GM18868 (cell line): Measurements from ENCODE around the gene RAD9A.
"Not testable (repeated sequence)": the region's sequence is repeated elsewhere in the genome, so short reads cannot be mapped to it uniquely, and the experiment has no call there.

Experiments used
- ATAC-seq: cut with Tn5 transposase; IDR thresholded peaks from one replicate; pipeline ENCODE4 v1.9.1; 2021; ENCODE audit warnings: mild to moderate bottlenecking, moderate library complexity; ENCODE audit not compliant: unreplicated experiment

The RAD9A gene

DNA sequence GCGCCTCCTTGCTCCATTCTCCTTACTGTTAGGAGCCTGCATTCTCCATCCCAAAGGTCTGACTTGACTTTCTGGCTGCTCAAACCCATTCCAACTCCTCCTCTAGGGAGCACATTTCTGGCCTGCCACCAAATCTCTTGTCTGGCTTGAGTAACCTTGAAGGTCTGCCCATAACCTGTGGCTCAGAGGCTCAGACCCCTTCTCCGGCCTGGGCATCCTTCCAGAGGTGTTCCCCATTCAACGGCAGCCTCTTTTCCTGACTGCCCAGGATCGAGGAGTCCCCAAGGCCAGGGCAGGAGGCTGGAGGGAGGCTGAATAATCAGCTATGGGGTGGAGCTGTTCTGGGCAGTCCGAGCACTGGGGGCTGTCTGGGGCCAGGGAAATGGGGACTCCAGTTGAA, 2.2 kb downstream of the RAD9A start:
- ATAC-seq = no peak

DNA sequence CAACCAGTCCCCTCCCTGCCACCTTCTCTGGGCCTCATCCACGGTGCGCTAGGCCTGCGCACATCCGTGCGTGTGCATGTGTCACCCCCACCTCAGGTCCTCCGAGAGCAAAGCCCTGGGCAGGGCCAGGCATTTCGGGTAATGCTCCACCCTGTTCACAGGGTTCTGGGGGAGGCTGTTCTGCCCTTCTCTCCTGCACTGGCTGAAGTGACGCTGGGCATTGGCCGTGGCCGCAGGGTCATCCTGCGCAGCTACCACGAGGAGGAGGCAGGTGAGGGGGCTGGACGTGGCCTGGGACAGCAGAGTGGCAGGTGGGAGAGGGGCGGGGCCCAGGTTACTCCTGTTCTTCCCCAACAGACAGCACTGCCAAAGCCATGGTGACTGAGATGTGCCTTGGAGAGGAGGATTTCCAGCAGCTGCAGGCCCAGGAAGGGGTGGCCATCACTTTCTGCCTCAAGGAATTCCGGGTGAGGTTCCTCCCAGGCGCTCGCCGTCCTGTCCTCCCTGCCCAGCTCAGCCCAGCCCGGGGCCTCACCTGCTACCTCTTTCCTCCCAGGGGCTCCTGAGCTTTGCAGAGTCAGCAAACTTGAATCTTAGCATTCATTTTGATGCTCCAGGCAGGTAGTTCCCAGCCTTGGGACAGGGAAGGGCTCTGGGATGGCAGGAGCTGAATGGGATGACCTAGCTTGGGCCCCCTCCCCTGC, 3.9 kb downstream of the RAD9A start:
- ATAC-seq = no peak

DNA sequence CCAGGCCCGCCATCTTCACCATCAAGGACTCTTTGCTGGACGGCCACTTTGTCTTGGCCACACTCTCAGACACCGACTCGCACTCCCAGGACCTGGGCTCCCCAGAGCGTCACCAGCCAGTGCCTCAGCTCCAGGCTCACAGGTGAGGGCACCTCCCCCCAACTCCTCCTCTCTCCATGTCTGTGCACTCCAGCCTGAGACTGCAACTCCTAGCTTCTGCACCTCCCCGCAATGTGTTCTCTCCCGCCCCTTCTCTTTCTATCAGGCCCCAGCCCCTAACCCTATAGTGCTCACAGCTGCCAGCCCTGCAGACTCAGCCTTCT, 4.4 kb downstream of the RAD9A start:
- ATAC-seq = no peak

DNA sequence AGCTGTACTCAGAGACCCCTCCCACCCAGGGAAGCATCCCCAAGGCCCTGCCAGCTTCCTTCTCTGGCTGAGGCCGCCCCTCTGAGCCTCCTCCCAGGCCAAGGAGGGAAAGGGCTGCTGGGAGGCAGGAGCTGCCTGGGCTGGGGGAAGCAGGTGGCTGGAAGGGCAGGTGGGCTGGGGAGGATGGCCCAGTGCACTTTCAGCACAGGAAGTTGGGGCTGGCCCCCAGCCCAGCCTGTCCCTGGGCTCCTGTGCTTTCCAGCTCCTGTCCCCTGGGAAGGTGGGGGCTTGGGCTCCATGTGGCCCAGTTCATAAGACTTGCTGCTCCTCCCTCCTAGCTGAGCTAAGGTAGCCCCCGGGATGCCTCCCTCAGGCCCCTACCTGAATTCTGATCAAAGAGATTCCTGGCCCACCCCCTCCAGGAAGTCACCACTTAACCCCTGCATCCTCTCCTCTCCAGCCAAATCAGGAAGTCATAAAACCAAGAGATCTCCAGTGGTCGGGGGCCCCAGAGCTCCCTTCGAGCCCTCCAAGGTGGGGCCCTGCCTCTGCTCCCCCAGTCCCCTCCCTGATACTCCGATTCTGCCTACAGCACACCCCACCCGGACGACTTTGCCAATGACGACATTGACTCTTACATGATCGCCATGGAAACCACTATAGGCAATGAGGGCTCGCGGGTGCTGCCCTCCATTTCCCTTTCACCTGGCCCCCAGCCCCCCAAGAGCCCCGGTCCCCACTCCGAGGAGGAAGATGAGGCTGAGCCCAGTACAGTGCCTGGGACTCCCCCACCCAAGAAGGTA, 5.0 kb downstream of the RAD9A start:
- ATAC-seq = no peak

DNA sequence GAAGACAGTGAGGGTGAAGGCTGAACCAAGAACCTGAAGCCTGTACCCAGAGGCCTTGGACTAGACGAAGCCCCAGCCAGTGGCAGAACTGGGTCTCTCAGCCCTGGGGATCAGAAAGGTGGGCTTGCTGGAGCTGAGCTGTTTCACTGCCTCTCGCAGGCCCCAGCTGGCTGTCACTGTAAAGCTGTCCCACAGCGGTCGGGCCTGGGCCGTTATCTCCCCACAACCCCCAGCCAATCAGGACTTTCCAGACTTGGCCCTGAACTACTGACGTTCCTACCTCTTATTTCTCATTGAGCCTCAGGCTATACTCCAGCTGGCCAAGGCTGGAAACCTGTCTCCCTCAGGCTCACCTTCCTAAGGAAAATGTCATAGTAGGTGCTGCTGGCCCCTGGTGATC, 5.8 kb downstream of the RAD9A start:
- ATAC-seq = no peak

DNA sequence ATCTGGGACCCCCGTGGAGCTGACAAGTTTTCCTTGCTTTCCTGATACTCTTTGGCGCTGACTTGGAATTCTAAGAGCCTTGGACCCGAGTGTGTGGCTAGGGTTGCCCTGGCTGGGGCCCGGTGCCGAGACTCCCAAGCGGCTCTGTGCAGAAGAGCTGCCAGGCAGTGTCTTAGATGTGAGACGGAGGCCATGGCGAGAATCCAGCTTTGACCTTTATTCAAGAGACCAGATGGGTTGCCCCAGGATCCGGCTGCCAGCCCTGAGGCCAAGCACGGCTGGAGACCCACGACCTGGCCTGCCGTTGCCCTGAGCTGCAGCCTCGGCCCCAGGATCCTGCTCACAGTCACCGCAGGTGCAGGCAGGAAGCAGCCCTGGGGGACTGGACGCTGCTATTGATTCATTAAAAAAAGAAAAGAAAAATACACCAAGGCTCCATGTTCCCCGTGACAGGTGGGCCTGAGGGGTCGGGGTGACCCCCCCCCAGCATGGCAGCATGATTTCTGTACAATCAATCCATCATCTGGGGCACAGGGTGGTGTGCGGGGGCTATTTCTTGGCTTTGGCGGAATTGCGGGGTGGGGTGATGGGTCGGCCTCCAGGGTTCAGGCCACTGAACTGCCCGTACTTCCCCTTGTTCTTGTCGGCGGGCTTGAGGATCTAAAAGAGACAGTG, 6.3 kb downstream of the RAD9A start:
- no peak for ATAC-seq

DNA sequence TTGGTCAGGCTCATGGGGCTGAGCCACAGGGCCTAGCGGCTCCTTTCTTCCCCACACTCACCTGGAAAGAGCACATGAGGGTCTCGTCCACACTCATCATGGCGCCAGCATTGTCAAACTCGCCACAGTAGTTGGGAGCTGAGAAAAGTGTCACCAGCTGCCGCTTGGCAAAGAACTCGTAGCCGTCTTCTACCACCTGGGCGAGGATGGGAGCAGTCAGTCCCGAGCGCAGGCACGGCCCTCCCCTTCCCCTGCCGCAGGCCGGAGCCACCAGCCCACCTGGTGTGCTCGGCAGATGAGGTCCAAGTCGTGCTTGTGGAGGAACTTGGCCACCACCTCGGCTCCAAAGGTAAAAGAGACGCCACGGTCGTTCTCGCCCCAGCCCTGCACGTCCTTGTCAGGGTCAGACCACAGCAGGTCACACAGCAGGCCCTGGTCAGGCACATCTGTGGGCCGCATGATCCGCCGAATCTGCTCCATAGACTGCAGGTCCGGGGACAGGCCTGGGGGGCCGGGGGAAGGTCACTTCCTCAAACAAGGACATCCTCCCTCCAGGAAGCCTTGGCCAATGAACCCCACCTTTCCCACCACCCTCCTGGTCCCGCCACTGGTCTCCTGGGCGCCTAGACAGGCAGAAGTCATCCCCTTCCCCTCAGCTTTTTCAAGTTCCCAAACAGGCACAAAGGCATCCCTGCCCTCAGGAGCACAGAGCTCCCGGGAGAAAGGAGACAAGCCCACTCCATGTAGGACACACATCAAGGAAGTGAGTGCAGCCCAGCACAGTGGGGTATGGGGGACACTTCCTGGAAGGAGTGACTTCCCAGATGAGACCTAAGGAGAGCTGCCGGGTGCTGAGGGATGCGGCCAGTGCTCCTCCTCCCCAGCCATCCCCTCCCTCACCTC, 7.1 kb downstream of the RAD9A start:
- no peak for ATAC-seq

DNA sequence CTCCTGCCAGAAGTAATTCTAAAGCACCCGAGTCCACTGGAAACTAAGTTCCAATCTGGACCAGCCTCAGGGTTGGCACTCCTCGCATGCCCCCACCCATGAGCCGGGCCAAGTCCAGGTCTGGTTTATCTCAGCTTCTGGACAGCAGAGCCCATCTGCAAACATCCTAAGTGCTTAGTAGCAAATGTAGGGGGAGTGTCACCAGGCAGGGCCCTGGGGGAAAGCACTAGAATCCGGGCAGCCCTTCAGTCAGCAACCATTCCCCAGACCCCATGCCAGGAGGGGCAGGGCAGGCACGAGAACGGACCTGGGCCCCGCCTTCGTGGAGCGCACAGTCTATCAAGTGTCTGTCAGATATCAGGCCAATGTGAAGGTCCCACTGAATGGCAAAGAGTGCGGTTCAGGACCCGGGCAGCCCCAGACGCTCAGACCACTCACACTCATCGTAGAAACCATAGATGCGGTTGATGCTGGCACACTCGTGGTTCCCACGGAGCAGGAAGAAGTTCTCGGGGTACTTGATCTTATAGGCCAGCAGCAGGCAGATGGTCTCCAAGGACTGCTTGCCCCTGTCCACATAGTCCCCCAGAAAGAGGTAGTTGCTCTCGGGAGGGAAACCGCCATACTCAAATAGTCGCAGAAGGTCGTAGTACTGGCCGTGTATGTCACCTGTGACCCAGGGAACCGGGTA, 8.6 kb downstream of the RAD9A start:
- no peak for ATAC-seq

DNA sequence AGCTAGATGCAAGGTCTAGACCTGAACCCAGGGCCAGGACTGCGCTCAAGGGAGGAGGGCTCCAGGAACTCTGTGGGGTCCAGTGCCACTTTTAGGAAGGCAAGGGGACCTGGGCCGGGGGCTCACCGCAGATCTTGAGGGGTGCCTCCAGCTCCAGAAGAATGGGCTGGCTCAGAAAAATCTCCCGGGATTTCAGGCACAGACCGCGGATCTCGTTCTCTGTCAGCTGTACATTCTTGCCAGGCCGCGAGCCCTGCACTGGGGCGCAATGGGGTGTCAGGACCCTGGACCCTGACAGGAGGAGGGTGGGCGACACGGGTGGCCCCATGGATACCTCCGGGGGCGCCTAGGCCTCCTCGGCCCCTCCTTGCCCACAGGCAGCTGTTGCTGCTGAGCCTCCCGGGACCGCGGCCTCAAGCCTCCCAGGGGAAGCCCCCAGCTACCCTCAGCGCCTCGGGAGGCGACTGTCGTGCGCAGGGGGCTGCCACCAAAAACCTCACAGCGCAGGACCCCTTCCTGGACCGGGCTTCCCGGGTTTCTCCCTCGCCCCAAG, 9.2 kb downstream of the RAD9A start:
- no peak for ATAC-seq

DNA sequence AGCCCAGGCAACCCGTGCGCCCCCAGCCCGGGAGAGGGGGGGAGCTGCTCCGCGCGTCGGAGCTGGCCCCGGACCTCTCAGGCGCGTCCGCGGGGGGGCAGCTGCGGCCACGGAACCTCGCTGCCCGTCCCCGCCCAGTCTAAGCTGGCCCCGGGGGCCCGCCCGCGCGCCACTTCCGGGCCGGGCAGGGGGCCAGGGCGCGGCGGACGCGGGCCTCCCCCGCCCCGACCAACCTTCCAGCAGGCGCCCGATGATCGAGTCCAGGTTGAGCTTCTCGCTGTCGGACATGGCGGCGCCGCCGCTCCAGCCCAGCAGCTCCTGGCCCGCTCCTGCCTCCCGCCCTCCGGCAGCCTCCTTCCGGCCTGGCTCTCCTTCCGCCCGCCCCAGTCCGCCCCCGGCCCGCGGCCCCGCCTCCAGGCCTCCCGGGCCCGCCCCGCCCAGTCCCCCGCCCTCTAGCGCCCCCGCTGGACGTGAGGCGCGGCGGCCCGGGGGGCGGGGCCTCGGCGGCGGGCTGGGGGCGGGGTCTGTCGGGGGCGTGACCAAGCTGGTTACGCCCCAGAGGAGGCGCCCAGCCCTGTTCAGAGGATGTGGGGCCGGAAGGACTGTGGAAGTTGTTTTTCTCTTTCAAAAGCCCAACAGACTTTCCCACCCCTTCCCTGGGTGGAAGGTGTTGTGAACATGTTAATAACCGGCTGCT, 9.9 kb downstream of the RAD9A start, which contains the start of gene PPP1CA:
Gene PPP1CA, minus strand, starts transcription at position 364 of the 697 bp plus-strand sequence. Its CDS starts 76 bp downstream, at position 288.
- peak; percentile 58 for ATAC-seq

DNA sequence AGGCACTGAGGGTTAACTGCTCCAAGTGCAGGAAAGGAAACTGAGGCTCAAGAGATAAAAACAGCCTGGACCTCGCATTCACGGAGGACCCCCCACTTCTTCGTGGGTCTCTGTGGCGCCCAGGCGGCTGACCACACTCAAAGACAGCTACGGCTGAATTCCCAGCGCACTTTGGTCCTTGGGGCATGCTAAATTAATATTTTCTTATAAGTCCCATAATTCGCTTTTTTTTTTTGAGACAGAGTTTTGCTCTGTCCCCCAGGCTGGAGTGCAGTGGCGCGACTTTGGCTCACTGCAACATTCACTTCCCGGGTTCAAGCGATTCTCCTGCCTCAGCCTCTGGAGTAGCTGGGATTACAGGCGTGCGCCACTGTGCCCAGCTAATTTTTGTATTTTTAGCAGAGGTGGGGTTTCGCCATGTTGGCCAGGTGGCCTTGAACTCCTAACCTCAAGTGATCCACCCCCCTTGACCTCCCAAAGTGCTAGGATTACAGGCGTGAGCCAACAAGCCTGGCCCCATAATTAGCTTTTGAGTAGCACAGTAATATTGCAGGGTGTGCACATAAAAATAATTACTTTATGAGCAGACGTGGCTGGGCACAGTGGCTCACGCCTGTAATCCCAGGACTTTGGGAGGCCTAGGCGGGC, 10.5 kb downstream of the RAD9A start:
- ATAC-seq = not testable (repeated sequence)

DNA sequence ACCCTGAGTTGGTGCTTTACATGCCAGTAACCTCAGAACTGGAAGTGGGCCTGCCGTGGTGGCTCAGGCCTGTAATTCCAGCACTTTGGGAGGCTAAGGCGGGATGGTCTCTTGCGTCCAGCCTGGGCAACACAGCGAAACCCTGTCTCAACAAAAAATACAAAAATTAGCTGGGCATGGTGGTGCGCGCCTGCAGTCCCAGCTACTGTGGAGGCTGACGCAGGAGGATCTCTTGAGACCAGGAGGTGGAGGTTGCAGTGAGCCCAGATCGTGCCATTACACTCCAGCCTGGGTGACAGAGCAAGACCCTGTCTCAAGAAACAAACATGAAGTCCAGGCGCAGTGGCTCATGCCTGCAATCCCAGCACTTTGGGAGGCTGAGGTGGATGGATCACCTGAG, 11.3 kb downstream of the RAD9A start:
- not testable (repeated sequence) for ATAC-seq

DNA sequence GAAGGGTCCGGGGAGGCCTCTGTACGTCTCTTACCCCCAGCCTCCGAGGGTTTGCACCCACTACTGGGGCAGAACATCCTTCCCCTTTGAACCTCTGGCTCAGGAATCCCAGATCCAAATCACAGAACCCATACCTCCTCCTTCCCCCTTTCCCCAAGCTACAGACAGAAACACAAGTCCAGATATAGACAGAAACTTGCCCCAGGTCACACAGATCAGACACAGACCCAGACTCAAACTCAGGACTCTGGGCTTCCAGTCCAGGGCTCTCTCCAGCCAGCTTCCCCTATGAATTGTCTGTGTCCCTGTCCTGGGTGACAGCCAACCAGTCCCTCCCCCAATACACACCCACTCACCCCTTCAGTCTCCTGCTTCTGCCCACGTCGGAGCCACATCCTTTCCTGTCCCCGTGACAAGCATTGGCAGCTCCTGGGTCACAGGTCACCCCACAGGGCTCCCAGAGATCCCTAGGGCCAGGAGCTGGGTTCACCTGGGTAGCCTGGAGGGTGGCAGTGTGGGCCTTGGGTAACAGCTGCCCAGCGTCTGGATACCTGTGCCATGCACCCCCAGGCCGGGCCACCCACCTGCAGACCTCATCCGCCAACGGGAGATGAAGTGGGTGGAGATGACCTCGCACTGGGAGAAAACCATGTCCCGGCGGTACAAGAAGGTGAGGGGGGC, 12.9 kb downstream of the RAD9A start:
- no peak for ATAC-seq

DNA sequence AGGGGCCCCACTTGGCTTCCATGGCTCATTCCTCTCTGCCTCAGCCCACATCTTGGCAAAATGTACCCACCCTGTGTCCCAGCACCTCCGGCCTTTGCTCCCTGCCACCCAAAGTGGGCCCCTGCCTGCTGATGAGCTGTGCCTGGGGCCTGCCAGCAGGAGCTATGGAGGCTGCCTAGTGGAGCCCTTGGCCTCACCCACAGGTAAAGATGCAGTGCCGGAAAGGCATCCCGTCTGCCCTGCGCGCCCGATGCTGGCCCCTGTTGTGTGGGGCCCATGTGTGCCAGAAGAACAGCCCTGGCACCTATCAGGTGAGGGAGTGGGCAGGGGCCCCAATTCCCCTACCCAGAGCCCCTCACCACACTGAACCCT, 13.4 kb downstream of the RAD9A start:
- no peak for ATAC-seq

DNA sequence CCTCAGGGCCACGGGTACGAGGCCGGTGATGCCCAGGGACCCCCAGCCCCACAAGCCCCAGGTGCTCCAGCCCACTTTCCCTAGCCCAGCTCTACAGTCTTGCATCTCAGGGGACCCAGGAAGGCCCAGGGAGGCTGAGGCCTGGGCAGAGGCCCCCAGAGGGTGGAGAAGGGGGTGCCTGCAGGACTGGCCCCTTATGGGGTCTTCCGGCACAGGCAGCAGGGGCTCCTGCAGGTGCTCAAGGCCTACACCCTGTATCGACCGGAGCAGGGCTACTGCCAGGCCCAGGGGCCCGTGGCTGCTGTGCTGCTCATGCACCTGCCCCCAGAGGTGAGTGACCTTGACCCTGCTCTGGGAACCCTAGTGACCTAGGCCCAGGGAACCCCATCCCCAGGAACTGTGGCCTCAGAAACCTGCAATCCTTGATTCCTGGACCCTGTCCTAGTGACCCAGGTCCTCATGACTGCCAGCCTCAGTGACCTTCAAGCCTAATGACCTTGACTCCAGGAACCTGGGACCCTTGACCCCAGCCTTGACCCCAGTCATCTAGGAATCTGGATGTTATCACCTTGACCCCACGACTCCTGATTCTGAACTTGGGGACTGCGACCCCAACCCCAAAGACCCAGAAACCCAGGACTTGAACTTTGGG, 14.0 kb downstream of the RAD9A start:
- ATAC-seq = no peak

DNA sequence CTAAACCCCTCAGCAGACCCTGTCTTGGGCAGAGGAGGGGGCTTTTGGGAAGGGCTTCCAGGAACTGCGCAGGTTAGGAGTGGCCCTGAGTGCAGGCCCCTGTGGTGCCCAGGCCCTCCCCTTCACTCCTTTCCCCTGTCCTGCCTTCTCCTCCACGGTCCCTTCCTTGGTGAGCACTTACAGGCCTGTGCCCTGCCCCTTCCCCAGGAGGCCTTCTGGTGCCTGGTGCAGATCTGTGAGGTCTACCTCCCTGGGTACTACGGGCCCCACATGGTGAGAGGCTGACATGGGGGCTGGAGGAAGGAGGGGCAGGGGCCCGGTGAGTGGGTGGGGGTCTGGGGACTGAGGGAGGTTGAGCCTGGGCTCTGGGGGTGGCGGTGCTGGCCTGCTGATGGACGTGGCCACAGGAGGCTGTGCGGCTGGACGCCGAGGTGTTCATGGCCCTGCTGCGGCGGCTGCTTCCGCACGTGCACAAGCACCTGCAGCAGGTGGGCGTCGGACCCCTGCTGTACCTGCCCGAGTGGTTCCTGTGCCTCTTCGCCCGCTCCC, 14.7 kb downstream of the RAD9A start:
- no peak for ATAC-seq

DNA sequence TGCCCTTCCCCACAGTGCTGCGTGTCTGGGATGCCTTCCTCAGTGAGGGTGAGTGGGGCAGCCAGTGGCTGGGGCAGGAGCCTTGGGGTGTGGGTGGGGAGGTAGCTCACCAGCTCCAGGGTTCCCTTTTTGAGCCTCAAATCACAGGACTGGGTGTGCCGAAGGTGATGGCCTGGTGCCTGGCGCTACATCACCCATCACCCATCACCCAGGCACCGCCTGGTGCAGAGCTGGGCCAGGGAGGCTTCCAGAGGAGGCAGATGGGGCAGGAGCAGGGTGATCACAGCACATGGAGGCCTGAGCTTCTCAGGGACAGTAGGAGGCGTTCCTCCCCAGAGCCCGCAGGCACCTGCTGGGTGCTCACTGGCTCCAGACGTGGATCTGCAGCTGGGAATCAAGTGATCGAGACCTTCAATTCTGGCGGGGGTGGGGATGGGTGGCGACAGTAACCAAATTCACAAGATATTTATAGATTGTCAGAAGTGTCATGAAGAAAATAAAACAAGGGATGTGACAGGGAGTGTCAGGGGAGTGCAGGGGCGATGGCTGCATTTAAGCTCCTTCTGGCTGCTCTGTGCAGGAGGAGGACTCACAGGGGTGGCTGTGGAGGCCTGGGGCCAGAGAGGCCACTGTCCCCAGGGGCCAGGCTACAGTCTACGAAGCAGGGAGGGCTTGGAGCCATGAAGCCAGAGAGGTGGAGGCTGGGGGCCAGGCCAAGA, 15.3 kb downstream of the RAD9A start:
- no peak for ATAC-seq
